GM12878 (cell line): Measurements from ENCODE around the gene KARS1.

Experiments
- NR2C2 ChIP-seq: IDR thresholded peaks from 2 replicates; pipeline ENCODE4 v1.6.1; 2011; ENCODE audit warnings: borderline replicate concordance, low read depth; ENCODE audit not compliant: control insufficient read depth, insufficient read length
- POLR2A ChIP-seq: IDR thresholded peaks from 2 replicates; pipeline ENCODE4 v1.6.1; 2011; ENCODE audit warnings: low read depth, mild to moderate bottlenecking, low read length
- POLR2AphosphoS5 ChIP-seq: IDR thresholded peaks from 2 replicates; pipeline ENCODE4 v1.6.1; 2011; ENCODE audit warnings: mild to moderate bottlenecking, low read length, inconsistent platforms
- SRF ChIP-seq, 2 experiments: IDR thresholded peaks; 2 replicates each; pipeline ENCODE4 v1.6.1; 2011; ENCODE audit warnings: low read depth in 2 of 2, low read length in 2 of 2, mild to moderate bottlenecking in 1 of 2, moderate library complexity in 1 of 2
- TCF12 ChIP-seq: IDR thresholded peaks from 2 replicates; pipeline ENCODE4 v1.6.1; 2011; ENCODE audit warnings: low read depth, mild to moderate bottlenecking, low read length
- TF ChIP-seq, protein P1 (sequence below): IDR thresholded peaks from 2 replicates; pipeline ENCODE4 v1.6.1; 2012; ENCODE audit warnings: improper control_type of control experiment, low read depth, low read length; ENCODE audit not compliant: insufficient replicate concordance
- TF ChIP-seq, protein P2 (sequence below): fragments of 450-650 bp; formaldehyde crosslinking; IDR thresholded peaks from 2 replicates; pipeline ENCODE4 v1.4.0; 2022; ENCODE audit warnings: mild to moderate bottlenecking, moderate library complexity
- TF ChIP-seq, protein P3 (sequence below), 3 experiments: IDR thresholded peaks in 2 of 3; conservative IDR thresholded peaks in 1 of 3; 2 replicates each; pipeline ENCODE4 v1.5.1; 2011; ENCODE audit warnings: low read depth in 3 of 3, low read length in 3 of 3, mild to moderate bottlenecking in 3 of 3, control low read depth in 2 of 3, moderate library complexity in 2 of 3, inconsistent platforms in 1 of 3, mixed read lengths in 1 of 3; ENCODE audit not compliant: control insufficient read depth in 2 of 3, insufficient read depth in 1 of 3; ENCODE audit errors: extremely low read depth in 1 of 3

DNA sequence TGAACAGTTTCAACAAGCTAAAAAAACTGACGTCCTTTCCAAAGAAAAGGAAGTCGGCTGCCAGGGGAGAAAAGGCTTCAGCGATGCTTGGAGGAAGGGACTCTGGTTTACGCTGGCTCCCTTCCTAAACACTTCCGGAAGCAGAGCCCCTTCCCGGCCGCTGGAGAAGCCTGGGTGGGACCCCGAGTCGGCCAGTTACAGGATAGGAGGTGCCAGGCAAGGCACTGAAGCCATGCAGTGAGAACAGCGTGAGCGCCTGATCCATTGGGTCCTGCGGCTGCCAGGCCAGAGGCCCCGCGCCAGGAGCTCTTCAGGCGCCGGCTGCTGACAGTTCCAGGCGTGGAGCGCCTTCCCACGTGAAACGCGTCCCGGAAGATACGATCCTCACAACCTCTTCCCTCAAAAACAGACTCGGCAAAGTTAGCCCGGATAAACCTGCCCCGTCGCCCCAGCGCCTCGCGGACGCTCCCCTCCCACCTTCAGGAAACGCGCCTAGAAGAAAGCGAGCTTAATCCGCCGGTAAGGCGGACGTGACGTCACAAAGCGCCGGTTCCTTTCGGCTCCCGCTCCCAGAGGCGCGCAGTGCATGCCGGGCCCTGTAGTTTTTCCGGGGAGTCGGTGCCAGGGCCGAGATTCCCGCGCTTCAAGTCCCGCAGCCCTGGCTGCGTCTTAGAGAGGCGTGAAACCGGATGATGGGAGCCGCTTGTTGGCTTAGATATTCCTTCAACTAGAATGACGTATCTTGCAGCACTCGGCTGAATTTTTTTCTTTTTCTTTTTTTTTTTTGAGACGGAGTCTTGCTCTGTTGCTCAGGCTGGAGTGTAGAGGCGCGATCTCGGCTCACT is 24.5 kb downstream of the KARS1 start, which contains the start of gene ADAT1:
- TF ChIP-seq TCF12 (peak; percentile 3; the same call in 1 of the 2 replicates), POLR2A (peak; percentile 95), SRF (IDR thresholded peaks at IDR 0.05; ENCODE audit: low read depth in 2 of 2, low read length in 2 of 2) (no peak), NR2C2 (no peak), POLR2AphosphoS5 (peak; percentile 94)
- TF ChIP-seq, protein P1, sequence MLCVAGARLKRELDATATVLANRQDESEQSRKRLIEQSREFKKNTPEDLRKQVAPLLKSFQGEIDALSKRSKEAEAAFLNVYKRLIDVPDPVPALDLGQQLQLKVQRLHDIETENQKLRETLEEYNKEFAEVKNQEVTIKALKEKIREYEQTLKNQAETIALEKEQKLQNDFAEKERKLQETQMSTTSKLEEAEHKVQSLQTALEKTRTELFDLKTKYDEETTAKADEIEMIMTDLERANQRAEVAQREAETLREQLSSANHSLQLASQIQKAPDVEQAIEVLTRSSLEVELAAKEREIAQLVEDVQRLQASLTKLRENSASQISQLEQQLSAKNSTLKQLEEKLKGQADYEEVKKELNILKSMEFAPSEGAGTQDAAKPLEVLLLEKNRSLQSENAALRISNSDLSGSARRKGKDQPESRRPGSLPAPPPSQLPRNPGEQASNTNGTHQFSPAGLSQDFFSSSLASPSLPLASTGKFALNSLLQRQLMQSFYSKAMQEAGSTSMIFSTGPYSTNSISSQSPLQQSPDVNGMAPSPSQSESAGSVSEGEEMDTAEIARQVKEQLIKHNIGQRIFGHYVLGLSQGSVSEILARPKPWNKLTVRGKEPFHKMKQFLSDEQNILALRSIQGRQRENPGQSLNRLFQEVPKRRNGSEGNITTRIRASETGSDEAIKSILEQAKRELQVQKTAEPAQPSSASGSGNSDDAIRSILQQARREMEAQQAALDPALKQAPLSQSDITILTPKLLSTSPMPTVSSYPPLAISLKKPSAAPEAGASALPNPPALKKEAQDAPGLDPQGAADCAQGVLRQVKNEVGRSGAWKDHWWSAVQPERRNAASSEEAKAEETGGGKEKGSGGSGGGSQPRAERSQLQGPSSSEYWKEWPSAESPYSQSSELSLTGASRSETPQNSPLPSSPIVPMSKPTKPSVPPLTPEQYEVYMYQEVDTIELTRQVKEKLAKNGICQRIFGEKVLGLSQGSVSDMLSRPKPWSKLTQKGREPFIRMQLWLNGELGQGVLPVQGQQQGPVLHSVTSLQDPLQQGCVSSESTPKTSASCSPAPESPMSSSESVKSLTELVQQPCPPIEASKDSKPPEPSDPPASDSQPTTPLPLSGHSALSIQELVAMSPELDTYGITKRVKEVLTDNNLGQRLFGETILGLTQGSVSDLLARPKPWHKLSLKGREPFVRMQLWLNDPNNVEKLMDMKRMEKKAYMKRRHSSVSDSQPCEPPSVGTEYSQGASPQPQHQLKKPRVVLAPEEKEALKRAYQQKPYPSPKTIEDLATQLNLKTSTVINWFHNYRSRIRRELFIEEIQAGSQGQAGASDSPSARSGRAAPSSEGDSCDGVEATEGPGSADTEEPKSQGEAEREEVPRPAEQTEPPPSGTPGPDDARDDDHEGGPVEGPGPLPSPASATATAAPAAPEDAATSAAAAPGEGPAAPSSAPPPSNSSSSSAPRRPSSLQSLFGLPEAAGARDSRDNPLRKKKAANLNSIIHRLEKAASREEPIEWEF = no peak
- TF ChIP-seq, protein P2, sequence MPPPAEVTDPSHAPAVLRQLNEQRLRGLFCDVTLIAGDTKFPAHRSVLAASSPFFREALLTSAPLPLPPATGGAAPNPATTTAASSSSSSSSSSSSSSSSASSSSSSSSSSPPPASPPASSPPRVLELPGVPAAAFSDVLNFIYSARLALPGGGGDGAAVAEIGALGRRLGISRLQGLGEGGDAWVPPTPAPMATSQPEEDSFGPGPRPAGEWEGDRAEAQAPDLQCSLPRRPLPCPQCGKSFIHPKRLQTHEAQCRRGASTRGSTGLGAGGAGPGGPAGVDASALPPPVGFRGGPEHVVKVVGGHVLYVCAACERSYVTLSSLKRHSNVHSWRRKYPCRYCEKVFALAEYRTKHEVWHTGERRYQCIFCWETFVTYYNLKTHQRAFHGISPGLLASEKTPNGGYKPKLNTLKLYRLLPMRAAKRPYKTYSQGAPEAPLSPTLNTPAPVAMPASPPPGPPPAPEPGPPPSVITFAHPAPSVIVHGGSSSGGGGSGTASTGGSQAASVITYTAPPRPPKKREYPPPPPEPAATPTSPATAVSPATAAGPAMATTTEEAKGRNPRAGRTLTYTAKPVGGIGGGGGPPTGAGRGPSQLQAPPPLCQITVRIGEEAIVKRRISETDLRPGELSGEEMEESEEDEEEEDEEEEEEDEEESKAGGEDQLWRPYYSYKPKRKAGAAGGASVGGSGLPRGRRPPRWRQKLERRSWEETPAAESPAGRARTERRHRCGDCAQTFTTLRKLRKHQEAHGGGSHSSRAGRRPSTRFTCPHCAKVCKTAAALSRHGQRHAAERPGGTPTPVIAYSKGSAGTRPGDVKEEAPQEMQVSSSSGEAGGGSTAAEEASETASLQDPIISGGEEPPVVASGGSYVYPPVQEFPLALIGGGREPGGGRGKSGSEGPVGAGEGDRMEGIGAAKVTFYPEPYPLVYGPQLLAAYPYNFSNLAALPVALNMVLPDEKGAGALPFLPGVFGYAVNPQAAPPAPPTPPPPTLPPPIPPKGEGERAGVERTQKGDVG (CRISPR knock-in tag) = no peak
- TF ChIP-seq, protein P3, sequence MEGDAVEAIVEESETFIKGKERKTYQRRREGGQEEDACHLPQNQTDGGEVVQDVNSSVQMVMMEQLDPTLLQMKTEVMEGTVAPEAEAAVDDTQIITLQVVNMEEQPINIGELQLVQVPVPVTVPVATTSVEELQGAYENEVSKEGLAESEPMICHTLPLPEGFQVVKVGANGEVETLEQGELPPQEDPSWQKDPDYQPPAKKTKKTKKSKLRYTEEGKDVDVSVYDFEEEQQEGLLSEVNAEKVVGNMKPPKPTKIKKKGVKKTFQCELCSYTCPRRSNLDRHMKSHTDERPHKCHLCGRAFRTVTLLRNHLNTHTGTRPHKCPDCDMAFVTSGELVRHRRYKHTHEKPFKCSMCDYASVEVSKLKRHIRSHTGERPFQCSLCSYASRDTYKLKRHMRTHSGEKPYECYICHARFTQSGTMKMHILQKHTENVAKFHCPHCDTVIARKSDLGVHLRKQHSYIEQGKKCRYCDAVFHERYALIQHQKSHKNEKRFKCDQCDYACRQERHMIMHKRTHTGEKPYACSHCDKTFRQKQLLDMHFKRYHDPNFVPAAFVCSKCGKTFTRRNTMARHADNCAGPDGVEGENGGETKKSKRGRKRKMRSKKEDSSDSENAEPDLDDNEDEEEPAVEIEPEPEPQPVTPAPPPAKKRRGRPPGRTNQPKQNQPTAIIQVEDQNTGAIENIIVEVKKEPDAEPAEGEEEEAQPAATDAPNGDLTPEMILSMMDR (IDR thresholded peaks at IDR 0.05 in 2 of 3, conservative IDR thresholded peaks at IDR 0.05 in 1 of 3; ENCODE audit: control insufficient read depth in 2 of 3, extremely low read depth in 1 of 3, insufficient read depth in 1 of 3, low read depth in 3 of 3, low read length in 3 of 3) = no peak
